HG03064 (cell line): ENCODE measurements around the gene EMP1.

Experiments used
- ATAC-seq: cut with Tn5 transposase; IDR thresholded peaks from one replicate; pipeline ENCODE4 v1.9.1; 2021; ENCODE audit warnings: low read depth; ENCODE audit not compliant: unreplicated experiment

Gene EMP1

GRCh38 chr12:13196130-13196921 lies at the start of gene EMP1:
EMP1 (plus strand) TSS chr12:13196726; CDS start chr12:13211511, 14,785 bp downstream.
- peak; percentile 84 for ATAC-seq

GRCh38 chr12:13147688-13148484 lies 48.6 kb upstream of the EMP1 start:
- ATAC-seq, result no peak

- ATAC-seq, result no peak
These were observed 48.1 kb upstream of the EMP1 start for GRCh38 chr12:13148485-13148847.

- no peak for ATAC-seq
These were observed 47.1 kb upstream of the EMP1 start for GRCh38 chr12:13149411-13149810.

GRCh38 chr12:13152281-13152680 lies 44.2 kb upstream of the EMP1 start:
- ATAC-seq, result no peak

- no peak for ATAC-seq
These were observed 43.8 kb upstream of the EMP1 start for GRCh38 chr12:13152756-13153155.

- no peak for ATAC-seq
These were observed 43.3 kb upstream of the EMP1 start for GRCh38 chr12:13153180-13153579.

- no peak for ATAC-seq
These were observed 42.4 kb upstream of the EMP1 start for GRCh38 chr12:13154027-13154538.

- no peak for ATAC-seq
These were observed 41.7 kb upstream of the EMP1 start for GRCh38 chr12:13154831-13155230.

GRCh38 chr12:13156277-13156676 lies 40.2 kb upstream of the EMP1 start:
- no peak for ATAC-seq

- no peak for ATAC-seq
These were observed 35.4 kb upstream of the EMP1 start for GRCh38 chr12:13161172-13161571.

GRCh38 chr12:13162904-13163303 lies 33.6 kb upstream of the EMP1 start:
- ATAC-seq, result no peak

GRCh38 chr12:13163868-13164635 lies 32.5 kb upstream of the EMP1 start:
- no peak for ATAC-seq

GRCh38 chr12:13164921-13165616 lies 31.5 kb upstream of the EMP1 start:
- ATAC-seq, result no peak

- no peak for ATAC-seq
These were observed 30.9 kb upstream of the EMP1 start for GRCh38 chr12:13165617-13166041.

- ATAC-seq, result no peak
These were observed 29.3 kb upstream of the EMP1 start for GRCh38 chr12:13167226-13167625.

- no peak for ATAC-seq
These were observed 28.6 kb upstream of the EMP1 start for GRCh38 chr12:13167906-13168305.

- ATAC-seq, result no peak
These were observed 27.3 kb upstream of the EMP1 start for GRCh38 chr12:13169272-13169671.

GRCh38 chr12:13170892-13171490 lies 25.5 kb upstream of the EMP1 start:
- no peak for ATAC-seq
